MM.1S (cell line): ENCODE results near the gene CES4A.

Source experiments
- CTCF ChIP-seq: fragments of 300-600 bp; sonication (generic); IDR thresholded peaks from 2 replicates; pipeline ENCODE4 v1.5.1; 2016; ENCODE audit warnings: antibody characterized with exemption, low read length, mixed read lengths
- EZH2 ChIP-seq: fragments of 300-600 bp; sonication (generic); optimal IDR thresholded peaks from 2 replicates; pipeline ENCODE3; 2017; ENCODE audit warnings: low read depth, mild to moderate bottlenecking, antibody characterized with exemption, low read length, mixed read lengths
- EZH2phosphoT487 ChIP-seq: fragments of 300-600 bp; sonication (generic); IDR thresholded peaks from 2 replicates; pipeline ENCODE4 v1.6.1; 2018; ENCODE audit warnings: antibody characterized with exemption, low read length

- TF ChIP-seq CTCF (no peak), EZH2 (no peak), EZH2phosphoT487 (no peak)
Observed at GRCh38 chr16:67040906-67041305, 52.5 kb downstream of the CES4A start.
